HepG2 (cell line): ENCODE measurements around the gene GPR25. TPM values are rescaled to one million over a fixed set of nuclear protein-coding genes. Genes with fewer than 3 reads are reported as not detected.

Source experiments
- FOXJ3 ChIP-seq: sonication (generic); formaldehyde crosslinking; IDR thresholded peaks from 2 replicates; pipeline ENCODE4 v1.4.0; 2020; ENCODE audit warnings: missing genetic modification reagents, mild to moderate bottlenecking, borderline replicate concordance
- GFI1 ChIP-seq: sonication (generic); formaldehyde crosslinking; IDR thresholded peaks from 2 replicates; pipeline ENCODE4 v1.5.0; 2020; ENCODE audit warnings: missing genetic modification reagents, mild to moderate bottlenecking, borderline replicate concordance
- HDAC1 ChIP-seq: sonication (generic); formaldehyde crosslinking; IDR thresholded peaks from 2 replicates; pipeline ENCODE4 v1.5.1; 2020; ENCODE audit warnings: mild to moderate bottlenecking, missing genetic modification reagents
- HNF4G ChIP-seq, 2 experiments: sonication (generic) in 1 of 2; formaldehyde crosslinking in 1 of 2; IDR thresholded peaks; 2 replicates each; pipeline versions ENCODE4 v1.4.0 to v1.6.1; 2011 to 2020; ENCODE audit warnings: borderline replicate concordance in 2 of 2, low read depth in 2 of 2, mild to moderate bottlenecking in 2 of 2, low read length in 1 of 2, missing genetic modification reagents in 1 of 2, moderate library complexity in 1 of 2
- ISL2 ChIP-seq: sonication (generic); formaldehyde crosslinking; IDR thresholded peaks from 2 replicates; pipeline ENCODE4 v1.5.0; 2020; ENCODE audit warnings: missing genetic modification reagents
- MIXL1 ChIP-seq: IDR thresholded peaks from 2 replicates; pipeline ENCODE4 v1.6.1; 2016
- NR2F2 ChIP-seq: IDR thresholded peaks from 2 replicates; pipeline ENCODE4 v1.6.1; 2012; ENCODE audit warnings: low read depth, inconsistent platforms, borderline replicate concordance
- RXRB ChIP-seq: IDR thresholded peaks from 2 replicates; pipeline ENCODE4 v1.6.1; 2016; ENCODE audit warnings: borderline replicate concordance, missing genetic modification reagents, missing compliant biosample characterization
- SALL1 ChIP-seq: sonication (generic); formaldehyde crosslinking; IDR thresholded peaks from 2 replicates; pipeline ENCODE4 v1.8.0; 2022; ENCODE audit warnings: mild to moderate bottlenecking, missing genetic modification reagents
- SMAD1 ChIP-seq: sonication (generic); formaldehyde crosslinking; IDR thresholded peaks from 2 replicates; pipeline ENCODE4 v1.4.0; 2020; ENCODE audit warnings: missing genetic modification reagents, low read depth, mild to moderate bottlenecking, borderline replicate concordance
- ZBTB3 ChIP-seq: sonication (generic); formaldehyde crosslinking; IDR thresholded peaks from 2 replicates; pipeline ENCODE4 v1.4.0; 2020; ENCODE audit warnings: low read depth, mild to moderate bottlenecking, moderate library complexity, missing genetic modification reagents, borderline replicate concordance
- ZNF503 ChIP-seq: sonication (generic); formaldehyde crosslinking; IDR thresholded peaks from 2 replicates; pipeline ENCODE4 v1.4.0; 2020; ENCODE audit warnings: missing genetic modification reagents
- polyA plus RNA-seq, 8 experiments: library from polyadenylated mRNA; depleted of rRNA in 3 of 8; stranded (reverse) in 7 of 8; unstranded in 1 of 8; fragments of >200 nt; fragmentation: Illumina TruSeq in 4 of 8; extraction: Trizol in 4 of 8; gene quantifications; 2 replicates each; pipeline versions ENCODE4 v1.2.1 to v1.2.3, GENCODE V29; 2011 to 2016; ENCODE audit warnings: low read depth in 4 of 8, missing spikeins in 1 of 8, mixed read lengths in 1 of 8; ENCODE audit not compliant: insufficient read depth in 1 of 8
- total RNA-seq, 5 experiments: library from RNA; depleted of rRNA; stranded (reverse); fragments of >200 nt; fragmentation: Illumina TruSeq; extraction: Trizol; gene quantifications; 2 replicates each; pipeline ENCODE4 v1.2.3, GENCODE V29; 2016; ENCODE audit warnings: low read depth in 1 of 5
- TF ChIP-seq, protein P1 (sequence below): sonication (generic); formaldehyde crosslinking; IDR thresholded peaks from 2 replicates; pipeline ENCODE4 v1.4.0; 2020; ENCODE audit warnings: mild to moderate bottlenecking, missing genetic modification reagents

The GPR25 gene
- total and polyA plus RNA-seq, 2 of the 13 experiments (the other 11 are each of a cell fraction or from before 2014, with no cell fraction given) = not detected

DNA sequence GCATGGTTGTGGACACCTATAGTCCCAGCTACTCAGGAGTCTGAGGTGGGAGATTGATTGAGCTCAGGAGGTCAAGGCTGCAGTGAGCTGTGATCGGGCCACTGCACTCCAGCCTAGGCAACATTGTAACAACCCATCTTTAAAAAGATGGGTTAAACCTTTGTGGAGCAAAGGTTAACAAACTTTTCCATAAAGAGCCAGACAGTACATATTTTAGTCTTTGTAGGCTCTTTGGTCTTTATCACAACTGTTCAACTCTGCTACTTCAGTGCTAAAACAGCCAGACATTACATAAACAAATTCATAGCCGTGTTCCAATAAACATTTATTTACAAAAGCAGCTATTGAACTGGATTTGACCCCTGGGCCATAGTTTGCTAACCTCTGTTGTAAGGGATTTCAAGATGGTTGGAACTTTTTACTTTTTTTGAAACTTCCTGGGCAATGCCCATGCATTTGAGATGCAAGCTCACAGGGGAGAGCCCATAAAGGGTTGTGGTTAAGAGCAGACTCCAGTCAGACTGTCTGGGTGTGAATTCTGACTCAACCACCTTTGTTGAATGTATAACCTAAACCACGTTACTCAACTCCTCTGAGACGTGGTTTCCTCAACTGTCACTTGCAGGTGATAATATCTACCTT, 32.8 kb downstream of the GPR25 start (continued):
- peak; percentile 39; the same call in 1 of the 2 replicates for TF ChIP-seq HDAC1 (CRISPR knock-in tag)
- TF ChIP-seq ZBTB3 (CRISPR knock-in tag) = 0 out of 2 replicates have a peak, but pooled peaks have one; percentile 54
- peak; percentile 53; the same call in 1 of the 2 replicates for TF ChIP-seq SALL1 (CRISPR knock-in tag)
- TF ChIP-seq NR2F2 = peak; percentile 77
- peak; percentile 57; the same call in 1 of the 2 replicates for TF ChIP-seq MIXL1 (CRISPR knock-in tag)
- peak; percentile 70 for TF ChIP-seq ZNF503 (CRISPR knock-in tag)
- TF ChIP-seq ISL2 (CRISPR knock-in tag) = 0 out of 2 replicates have a peak, but pooled peaks have one; percentile 33
- peak; percentile 54; the same call in 1 of the 2 replicates for TF ChIP-seq HNF4G (IDR thresholded peaks at IDR 0.05; ENCODE audit: borderline replicate concordance, low read depth, low read length)
- TF ChIP-seq HNF4G (CRISPR knock-in tag; IDR thresholded peaks at IDR 0.05; ENCODE audit: borderline replicate concordance, low read depth) = no peak
- TF ChIP-seq, protein P1, sequence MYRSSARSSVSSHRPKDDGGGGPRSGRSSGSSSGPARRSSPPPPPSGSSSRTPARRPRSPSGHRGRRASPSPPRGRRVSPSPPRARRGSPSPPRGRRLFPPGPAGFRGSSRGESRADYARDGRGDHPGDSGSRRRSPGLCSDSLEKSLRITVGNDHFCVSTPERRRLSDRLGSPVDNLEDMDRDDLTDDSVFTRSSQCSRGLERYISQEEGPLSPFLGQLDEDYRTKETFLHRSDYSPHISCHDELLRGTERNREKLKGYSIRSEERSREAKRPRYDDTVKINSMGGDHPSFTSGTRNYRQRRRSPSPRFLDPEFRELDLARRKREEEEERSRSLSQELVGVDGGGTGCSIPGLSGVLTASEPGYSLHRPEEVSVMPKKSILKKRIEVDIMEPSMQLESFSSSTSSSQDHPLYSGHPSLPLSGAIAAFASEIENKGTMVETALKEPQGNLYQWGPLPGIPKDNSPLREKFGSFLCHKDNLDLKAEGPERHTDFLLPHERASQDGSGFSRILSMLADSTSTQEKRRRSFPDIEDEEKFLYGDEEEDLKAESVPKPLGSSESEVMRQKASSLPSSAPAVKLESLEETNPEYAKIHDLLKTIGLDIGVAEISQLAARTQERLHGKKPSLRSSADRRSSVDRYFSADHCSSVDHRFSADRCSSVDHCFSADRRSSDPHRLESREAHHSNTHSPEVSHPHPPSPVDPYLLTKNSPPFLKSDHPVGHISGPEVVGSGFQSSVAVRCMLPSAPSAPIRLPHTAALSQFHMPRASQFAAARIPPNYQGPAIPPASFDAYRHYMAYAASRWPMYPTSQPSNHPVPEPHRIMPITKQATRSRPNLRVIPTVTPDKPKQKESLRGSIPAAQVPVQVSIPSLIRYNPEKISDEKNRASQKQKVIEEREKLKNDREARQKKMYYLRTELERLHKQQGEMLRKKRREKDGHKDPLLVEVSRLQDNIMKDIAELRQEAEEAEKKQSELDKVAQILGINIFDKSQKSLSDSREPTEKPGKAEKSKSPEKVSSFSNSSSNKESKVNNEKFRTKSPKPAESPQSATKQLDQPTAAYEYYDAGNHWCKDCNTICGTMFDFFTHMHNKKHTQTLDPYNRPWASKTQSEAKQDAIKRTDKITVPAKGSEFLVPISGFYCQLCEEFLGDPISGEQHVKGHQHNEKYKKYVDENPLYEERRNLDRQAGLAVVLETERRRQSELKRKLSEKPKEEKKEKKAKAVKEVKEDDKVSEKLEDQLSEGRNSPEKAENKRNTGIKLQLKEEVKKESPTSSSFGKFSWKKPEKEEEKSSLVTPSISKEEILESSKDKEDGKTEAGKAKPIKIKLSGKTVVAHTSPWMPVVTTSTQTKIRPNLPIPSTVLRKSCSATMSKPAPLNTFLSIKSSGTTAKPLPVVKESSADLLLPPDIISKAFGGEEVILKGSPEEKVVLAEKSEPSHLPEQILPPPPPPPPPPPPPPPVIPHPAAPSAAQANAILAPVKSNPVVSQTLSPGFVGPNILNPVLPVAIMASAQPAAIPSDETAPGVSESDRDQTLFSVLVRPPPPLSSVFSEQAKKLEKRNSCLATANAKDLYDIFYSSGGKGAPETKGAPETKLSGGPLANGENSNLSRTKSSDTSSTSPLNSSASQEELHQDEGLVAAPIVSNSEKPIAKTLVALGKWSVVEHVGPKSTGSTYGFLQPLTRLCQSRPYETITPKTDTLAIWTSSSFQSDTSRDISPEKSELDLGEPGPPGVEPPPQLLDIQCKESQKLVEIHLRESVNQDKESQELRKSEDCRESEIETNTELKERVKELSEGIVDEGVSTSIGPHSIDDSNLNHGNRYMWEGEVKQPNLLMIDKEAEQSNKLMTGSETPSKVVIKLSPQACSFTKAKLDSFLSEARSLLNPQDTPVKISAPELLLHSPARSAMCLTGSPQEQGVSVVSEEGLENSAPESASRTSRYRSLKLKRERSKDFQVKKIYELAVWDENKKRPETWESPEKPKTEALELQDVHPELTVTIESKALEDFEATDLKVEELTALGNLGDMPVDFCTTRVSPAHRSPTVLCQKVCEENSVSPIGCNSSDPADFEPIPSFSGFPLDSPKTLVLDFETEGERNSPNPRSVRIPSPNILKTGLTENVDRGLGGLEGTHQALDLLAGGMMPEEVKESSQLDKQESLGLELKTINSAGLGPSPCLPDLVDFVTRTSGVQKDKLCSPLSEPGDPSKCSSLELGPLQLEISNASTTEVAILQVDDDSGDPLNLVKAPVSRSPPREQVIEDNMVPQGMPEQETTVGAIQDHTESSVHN (CRISPR knock-in tag) = no peak
- TF ChIP-seq GFI1 (CRISPR knock-in tag) = peak; percentile 76; the same call in 1 of the 2 replicates
- TF ChIP-seq FOXJ3 (CRISPR knock-in tag) = peak; percentile 68; the same call in 1 of the 2 replicates
- no peak for TF ChIP-seq SMAD1 (CRISPR knock-in tag)
- peak; percentile 85; the same call in 1 of the 2 replicates for TF ChIP-seq RXRB (CRISPR knock-in tag)
